Fibroblast of skin of left quadriceps (primary cell): Measurements from ENCODE around the gene DGUOK.

ENCODE experiments used
- DNase-seq, 2 experiments: peaks; one replicate each; pipeline ENCODE4 v3.0.0-alpha.2; 2013; ENCODE audit warnings: low read depth in 2 of 2

Gene DGUOK

GRCh38 chr2:73997813-73998212, 71.1 kb downstream of the DGUOK start:
- DNase-seq: no peak

- no peak for DNase-seq
Measured at GRCh38 chr2:73998451-73998850, 71.8 kb downstream of the DGUOK start.

GRCh38 chr2:73998933-73999332, 72.3 kb downstream of the DGUOK start:
- no peak for DNase-seq

DNA sequence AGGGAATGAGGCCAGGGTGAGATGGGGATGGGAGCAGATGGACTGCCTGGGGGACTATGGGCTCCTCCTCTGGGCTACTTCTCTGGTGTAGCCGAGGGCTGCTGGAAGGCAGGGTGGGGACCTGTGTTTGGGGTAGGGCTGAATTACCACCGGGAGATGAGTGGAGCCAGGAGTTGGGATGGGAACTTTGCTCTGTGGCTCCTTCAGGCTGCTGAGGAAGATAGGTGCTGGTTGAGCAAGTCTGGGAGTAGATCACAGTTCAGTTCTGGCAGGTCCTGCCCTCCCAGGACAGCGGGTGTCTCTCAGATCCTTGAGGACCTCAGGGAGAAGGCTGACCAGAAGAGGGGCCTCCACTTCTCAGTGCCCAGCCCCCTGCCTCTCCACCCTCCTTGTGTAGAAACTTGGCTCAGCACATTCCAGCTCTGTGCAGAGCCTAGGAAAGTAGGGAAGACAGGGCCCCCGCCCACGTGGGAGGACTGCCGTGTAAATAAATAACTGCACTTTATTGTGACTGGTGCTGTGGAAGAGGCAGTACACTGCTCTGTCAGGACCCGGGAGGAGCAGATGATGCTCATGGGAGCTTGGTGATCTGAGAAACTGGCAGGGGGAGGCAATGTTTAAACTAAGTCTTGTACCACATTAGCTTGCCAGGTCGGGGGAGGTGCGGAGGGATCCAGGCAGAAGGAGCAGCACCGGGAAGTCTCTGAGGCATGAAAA, 73.4 kb downstream of the DGUOK start:
- no peak for DNase-seq

- DNase-seq: no peak
Measured at GRCh38 chr2:74000666-74001065, 74.0 kb downstream of the DGUOK start.

DNA sequence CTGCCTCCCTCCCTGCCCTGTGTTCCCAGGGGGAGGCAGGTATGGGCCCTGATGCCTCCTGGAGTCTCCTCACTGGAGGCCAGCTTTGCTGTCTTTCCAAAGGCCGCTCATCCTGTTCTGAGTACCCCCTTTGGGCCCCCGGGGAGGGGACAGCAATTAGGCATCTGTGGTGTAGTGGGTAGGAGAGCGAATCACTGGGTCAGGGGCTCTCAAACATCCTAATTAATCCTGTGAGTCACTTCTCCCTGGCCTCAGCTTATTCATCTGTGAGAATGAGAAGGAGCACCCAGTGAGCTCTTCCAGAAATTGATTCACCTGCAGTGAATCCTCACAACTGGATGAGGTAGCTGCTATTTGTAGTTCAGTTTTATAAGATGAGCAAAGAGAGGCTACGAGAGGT, 74.4 kb downstream of the DGUOK start:
- no peak for DNase-seq

DNA sequence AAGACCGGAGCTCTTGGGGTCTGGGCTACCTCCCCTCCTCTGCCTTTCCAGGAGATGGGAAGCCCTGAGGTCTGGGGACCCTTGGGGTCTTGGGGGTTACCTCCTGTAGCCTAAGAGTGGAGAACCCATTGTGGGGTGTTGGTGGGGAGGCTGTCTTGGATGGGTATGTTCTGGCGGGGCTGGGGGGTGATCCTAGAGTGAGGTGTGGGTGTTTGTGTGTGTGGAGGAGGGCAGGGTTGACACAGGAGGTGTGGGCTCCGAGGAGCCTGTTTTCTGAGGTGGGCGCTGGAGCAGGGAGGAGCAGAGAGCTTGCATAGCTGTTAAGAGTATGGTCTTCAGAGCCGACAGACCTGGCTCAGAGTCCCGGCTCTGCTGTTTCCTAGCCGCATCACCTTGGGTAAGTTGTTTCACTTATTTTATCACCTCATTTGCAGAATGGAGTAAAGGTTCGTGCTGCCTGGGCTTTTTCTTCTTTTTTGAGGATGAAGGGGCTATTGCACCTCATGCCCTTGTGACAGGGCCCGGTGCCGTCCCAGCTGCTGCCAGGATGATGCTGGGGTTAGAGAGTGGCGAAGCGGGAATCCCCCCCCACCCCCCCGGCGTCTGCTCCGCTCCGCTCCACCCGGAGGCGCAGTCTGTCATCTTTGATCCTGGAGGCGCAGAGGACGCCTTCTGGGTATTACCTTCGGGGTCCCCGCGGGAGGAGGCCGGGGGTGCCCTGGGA, 75.3 kb downstream of the DGUOK start:
- no peak for DNase-seq

DNA sequence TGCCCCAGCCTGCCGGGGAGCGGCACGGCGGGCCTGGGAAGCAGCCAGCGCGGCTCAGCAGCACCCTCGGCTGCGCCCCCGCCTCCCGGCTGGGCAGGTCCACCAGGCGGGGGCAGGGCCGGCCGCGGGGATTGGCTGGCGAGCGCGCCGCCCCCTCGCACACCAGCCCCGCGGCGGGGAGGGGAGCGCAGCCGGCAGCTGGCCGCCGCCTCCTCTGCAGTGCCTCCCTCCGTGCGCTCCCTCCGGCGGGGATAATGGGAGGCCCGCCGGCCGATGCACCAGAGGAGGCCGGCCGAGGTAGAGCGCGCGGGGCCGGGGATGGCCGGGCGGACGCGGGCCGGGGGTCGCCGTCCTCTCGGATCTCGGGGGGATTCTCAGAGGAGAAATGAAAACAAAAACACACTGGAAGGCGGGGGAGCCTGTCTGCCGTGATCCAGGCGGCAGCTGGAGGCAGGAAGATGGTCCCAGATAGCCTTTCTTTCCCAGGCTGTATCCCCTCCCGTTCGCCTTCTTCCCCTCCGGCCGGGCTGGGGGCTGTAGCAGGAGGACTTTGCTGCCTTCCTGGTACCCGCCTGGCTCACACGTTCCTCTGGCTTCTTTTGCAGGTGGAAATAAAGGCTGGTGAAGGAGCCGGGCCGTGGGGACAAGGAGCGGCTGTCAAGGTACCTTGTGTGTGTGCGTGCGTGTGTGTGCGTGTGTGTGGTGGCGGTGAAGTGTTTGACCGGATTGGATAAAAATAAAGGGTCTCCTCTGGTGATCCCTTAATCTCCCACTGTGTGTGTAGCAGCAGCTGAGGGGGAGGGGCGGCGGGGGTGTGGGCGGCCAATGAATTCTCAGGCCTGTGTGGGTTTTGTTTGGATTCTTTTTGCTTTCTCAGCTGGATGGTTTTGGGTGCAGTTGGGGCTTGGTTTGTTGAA, 76.1 kb downstream of the DGUOK start:
- peak; percentile 64 for DNase-seq

- DNase-seq: peak; percentile 51 to 52
Measured at GRCh38 chr2:74003494-74004211, 77.0 kb downstream of the DGUOK start.

DNA sequence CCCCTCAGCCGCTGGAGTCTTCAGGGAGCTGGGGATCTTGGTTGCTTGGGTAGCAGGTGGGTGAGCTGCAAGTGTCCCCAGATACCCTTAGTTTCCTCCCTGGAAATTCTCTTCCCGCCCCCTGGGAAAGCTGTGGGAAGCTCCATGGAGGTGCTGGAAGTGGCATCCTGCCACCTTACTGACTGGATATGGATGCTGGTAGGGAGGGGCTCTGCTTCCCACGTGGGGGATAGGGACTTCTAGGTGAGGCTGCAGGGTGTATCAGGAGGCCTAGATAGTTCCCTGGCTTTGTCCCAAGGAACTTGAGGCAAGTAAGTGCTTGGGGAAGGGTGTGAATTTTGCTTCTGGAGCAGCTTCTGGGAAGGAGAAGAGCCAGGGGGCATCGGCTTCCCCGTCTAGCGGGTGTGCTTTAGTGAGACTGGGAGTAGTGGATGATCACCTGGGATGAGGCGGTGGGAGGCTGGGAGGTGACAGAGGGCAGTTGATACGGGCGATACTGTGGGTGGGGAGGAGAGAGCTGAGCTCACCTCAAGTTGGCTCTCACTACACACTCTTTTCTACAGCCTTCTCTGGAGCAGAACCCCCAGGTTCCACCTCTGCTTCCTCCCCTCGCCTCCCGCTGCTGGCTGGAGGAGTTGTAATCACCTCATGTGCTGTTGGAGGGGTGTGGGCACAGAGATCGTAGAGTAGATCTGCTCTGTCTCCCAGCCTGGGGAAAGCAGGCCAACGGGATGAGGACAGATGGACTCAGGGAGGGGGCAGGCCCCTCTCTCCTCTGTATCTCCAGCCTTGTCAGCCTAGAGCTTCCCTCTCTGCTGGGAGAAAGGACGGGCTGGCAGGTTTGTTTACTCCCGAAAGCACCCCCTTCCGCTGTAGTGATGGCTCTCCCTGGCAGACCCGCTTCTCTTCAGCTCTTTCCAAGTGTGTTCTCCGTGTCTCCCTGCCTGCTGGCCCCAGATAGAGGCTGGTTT, 77.8 kb downstream of the DGUOK start:
- no peak for DNase-seq

DNA sequence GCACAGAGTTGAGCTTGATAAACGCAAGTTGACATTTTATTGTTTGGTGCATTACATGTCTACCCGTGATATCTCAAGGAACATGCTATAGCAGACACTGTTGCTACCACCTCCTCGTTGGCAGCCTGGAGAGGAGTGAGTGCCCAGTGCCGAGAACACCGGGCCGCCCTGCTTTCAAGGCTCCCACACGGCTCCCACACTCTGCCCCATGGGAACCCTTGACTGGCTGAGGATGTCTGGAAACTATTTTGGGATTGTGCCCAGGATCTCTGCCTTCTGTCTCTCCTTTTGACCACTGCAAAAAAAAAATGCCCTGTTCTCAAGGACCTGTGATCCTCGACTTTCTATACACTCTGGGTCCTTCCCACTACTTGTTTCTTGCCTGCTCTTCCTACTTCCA, 79.1 kb downstream of the DGUOK start:
- DNase-seq: no peak

DNA sequence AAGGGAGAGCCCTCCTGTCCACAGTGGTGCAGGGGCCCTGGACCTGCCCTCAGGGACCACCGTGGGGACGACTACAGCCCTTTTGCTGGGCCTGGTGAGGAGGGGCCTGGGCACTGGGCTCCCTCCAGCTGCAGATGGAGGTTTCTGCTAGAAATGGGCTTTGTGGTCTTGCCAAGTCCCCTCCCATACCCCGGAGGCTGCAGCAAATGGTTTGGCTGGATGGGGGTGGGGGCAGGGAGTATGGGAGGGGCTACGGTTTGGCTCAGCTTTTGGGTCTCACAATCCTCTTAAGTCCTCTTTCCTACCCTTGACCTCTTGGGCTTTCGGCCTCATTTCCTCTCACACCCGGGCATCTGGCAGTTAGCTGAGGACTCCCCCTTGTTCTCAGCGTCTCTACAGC, 79.8 kb downstream of the DGUOK start:
- no peak for DNase-seq

- peak in 1 of 2 experiments; percentile 17 for DNase-seq
Measured at GRCh38 chr2:74007121-74007520, 80.4 kb downstream of the DGUOK start.

DNA sequence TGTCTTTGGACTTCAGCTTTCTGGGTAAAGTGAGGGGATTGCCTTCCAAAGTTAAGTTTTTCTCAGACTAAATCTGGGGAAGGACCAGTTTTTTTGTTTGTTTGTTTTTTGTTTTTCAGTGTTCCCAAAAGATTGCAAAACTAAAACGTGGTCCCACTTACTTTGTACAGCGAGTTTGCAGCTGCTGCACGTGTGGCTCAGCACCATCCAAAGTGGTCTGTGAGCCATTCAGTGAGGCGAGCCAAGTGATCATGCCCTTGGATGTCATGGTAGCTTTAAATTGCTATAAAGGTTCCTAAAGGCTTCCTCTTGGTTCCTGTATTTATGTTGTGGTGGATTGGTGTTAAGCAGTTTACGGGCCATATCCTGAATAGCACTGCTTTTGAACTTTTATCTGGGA, 81.0 kb downstream of the DGUOK start:
- no peak for DNase-seq
